Measurements from ENCODE around the gene NLRP7. TPM values are rescaled to one million over a fixed set of nuclear protein-coding genes. Genes with fewer than 3 reads are reported as not detected.
"Not testable (repeated sequence)": the region's sequence is repeated elsewhere in the genome, so short reads cannot be mapped to it uniquely, and the experiment has no call there.

The NLRP7 gene
- total and polyA plus RNA-seq, 2 of the 4 experiments (the other 2 are of a cell fraction), result not detected

DNA sequence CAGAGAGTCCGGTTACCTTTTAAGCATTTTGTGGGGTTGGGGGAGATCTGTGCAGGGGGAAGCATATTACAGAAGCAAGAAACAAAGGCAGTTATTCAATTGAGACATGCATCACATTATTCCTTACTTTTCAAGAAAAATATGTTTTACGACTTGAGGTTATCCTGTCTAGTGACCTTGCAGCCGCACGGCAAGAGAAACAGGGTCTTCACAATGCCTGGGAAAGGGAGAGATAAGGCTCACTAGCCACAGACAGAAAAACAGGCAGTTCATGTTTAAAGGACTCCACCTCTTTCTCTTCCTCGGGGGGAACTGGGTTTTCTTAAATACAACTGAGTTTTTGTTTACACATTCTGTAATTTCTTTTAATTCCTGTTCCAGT lies 41.9 kb downstream of the NLRP7 start:
- Histone ChIP-seq H2BK15ac (ENCODE audit: low read depth, low read length) (no peak overlapping the region), H4K91ac (ENCODE audit: insufficient read depth, low read depth, low read length) (no peak overlapping the region), H2BK120ac (ENCODE audit: low read depth, low read length) (no peak overlapping the region), H4K20me1 (ENCODE audit: insufficient read depth, low read length) (no peaks in the 10 kb centered on the region), H3K14ac (replicated peaks; ENCODE audit: low read depth, low read length) (no peak overlapping the region), H3K36me3 (ENCODE audit: control insufficient read depth, insufficient read depth, low read length) (no peaks in the 10 kb centered on the region), H3K9ac (ENCODE audit: low read depth, low read length) (no peak overlapping the region), H3K4me2 (ENCODE audit: low read depth, low read length) (no peak overlapping the region), H3K79me1 (ENCODE audit: low read depth in 1 of 2, low read length in 2 of 2) (no peaks in the 10 kb centered on the region), H2AFZ (replicated peaks; ENCODE audit: low read length, poor library complexity) (no peak overlapping the region), H3K4me3 (ENCODE audit: insufficient read depth, low read depth, low read length) (no peak overlapping the region), H3K27me3 (ENCODE audit: control insufficient read depth, insufficient read depth, low read length) (no peaks in the 10 kb centered on the region), H3K4ac (ENCODE audit: low read depth, low read length) (no peak overlapping the region), H3K9me3 (ENCODE audit: control insufficient read depth, insufficient read depth, low read length) (peaks cover 18% of the 10 kb centered on the region), H3K56ac (ENCODE audit: extremely low read depth, insufficient read depth, low read length) (no peak overlapping the region), H4K5ac (ENCODE audit: low read depth, low read length) (no peak overlapping the region), H3K23ac (ENCODE audit: low read depth, low read length) (no peak overlapping the region), H2BK20ac (ENCODE audit: low read depth, low read length) (no peak overlapping the region), H2AK5ac (ENCODE audit: low read depth, low read length) (no peak overlapping the region), H3K18ac (ENCODE audit: low read depth, low read length) (no peak overlapping the region), H3K27ac (ENCODE audit: insufficient read depth, low read length) (no peak overlapping the region), H2BK5ac (ENCODE audit: low read depth, low read length, poor library complexity, severe bottlenecking) (no peak overlapping the region), H3K4me1 (ENCODE audit: control insufficient read depth, insufficient read depth, low read length) (no peaks in the 10 kb centered on the region), H4K8ac (ENCODE audit: low read depth in 2 of 2, low read length in 2 of 2) (no peak overlapping the region), H2AK9ac (replicated peaks; ENCODE audit: low read depth, low read length, poor library complexity) (no peak overlapping the region), H3K9me1 (ENCODE audit: insufficient read depth, low read length) (no peaks in the 10 kb centered on the region)
- ATAC-seq (ENCODE audit: low read depth), result no peak
- no peak for TF ChIP-seq MAFK (IDR thresholded peaks at IDR 0.05; ENCODE audit: low read depth, low read length)
- TF ChIP-seq SMC3 (IDR thresholded peaks at IDR 0.05; ENCODE audit: low read depth, low read length), result no peak
- TF ChIP-seq RAD21 (IDR thresholded peaks at IDR 0.05; ENCODE audit: low read length), result no peak
- TF ChIP-seq RFX5 (IDR thresholded peaks at IDR 0.05; ENCODE audit: low read depth, low read length), result no peak
- no peak for TF ChIP-seq MXI1 (IDR thresholded peaks at IDR 0.05; ENCODE audit: borderline replicate concordance, low read depth, low read length)
- TF ChIP-seq CHD1 (IDR thresholded peaks at IDR 0.05; ENCODE audit: low read depth, low read length), result no peak
- TF ChIP-seq POLR2A (IDR thresholded peaks at IDR 0.05; ENCODE audit: low read depth, low read length), result no peak
- TF ChIP-seq BHLHE40 (IDR thresholded peaks at IDR 0.05; ENCODE audit: low read depth, low read length), result no peak
- TF ChIP-seq FOS (IDR thresholded peaks at IDR 0.05; ENCODE audit: low read depth, low read length), result no peak
- CTCF ChIA-PET, result no interaction called here
- no peak for DNase-seq
- intact Hi-C loops (cut with micrococcal nuclease), result no loop called here
- BruUV-seq (replicated peaks), result no TSS peak
- in situ Hi-C loops (cut with MboI; ENCODE audit: low sequenced_read_pairs), result no loop called here
- POLR2A ChIA-PET (ENCODE audit: unreplicated experiment), result no interaction called here
- WGBS, 2 experiments (ENCODE audit: extremely low coverage in 2 of 2, insufficient read length in 1 of 2), result no CpG with 5 or more reads among the region's 5 CpGs
- dilution Hi-C loops (cut with HindIII; ENCODE audit: low sequenced_read_pairs, unreplicated experiment), result no loop called here

DNA sequence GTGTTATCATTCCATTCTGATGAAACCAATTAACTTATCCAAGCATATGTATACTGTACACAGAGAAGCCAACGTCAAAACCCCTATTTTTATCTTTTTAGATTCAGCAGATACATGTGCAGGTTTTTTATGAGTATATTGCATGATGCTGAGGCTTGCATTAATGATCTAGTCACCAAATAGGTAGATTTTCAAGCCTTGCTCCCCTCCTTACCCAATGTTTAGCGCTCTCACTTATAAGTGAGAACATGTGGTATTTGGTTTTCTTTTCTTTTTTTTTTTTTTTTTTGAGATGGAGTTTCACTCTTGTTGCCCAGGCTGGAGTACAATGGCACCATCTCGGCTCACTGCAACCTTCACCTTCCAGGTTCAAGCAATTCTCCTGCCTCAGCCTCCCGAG lies 43.1 kb downstream of the NLRP7 start:
- H4K20me1 ChIP-seq (ENCODE audit: insufficient read depth, low read length); H3K27me3 ChIP-seq (ENCODE audit: control insufficient read depth, insufficient read depth, low read length); H3K56ac ChIP-seq (ENCODE audit: extremely low read depth, insufficient read depth, low read length); dilution Hi-C loops (cut with HindIII; ENCODE audit: low sequenced_read_pairs, unreplicated experiment); CTCF ChIA-PET; H3K18ac ChIP-seq (ENCODE audit: low read depth, low read length); H2BK5ac ChIP-seq (ENCODE audit: low read depth, low read length, poor library complexity, severe bottlenecking); BruUV-seq (replicated peaks); DNase-seq; H2BK15ac ChIP-seq (ENCODE audit: low read depth, low read length); H3K4me2 ChIP-seq (ENCODE audit: low read depth, low read length); H2AFZ ChIP-seq (replicated peaks; ENCODE audit: low read length, poor library complexity); H2AK9ac ChIP-seq (replicated peaks; ENCODE audit: low read depth, low read length, poor library complexity); H3K9me1 ChIP-seq (ENCODE audit: insufficient read depth, low read length); H3K14ac ChIP-seq (replicated peaks; ENCODE audit: low read depth, low read length); H4K8ac ChIP-seq (ENCODE audit: low read depth in 2 of 2, low read length in 2 of 2); H3K36me3 ChIP-seq (ENCODE audit: control insufficient read depth, insufficient read depth, low read length); H3K9ac ChIP-seq (ENCODE audit: low read depth, low read length); H4K5ac ChIP-seq (ENCODE audit: low read depth, low read length); H2BK120ac ChIP-seq (ENCODE audit: low read depth, low read length); H2BK20ac ChIP-seq (ENCODE audit: low read depth, low read length); H3K4me3 ChIP-seq (ENCODE audit: insufficient read depth, low read depth, low read length); H3K4ac ChIP-seq (ENCODE audit: low read depth, low read length); H3K27ac ChIP-seq (ENCODE audit: insufficient read depth, low read length); H4K91ac ChIP-seq (ENCODE audit: insufficient read depth, low read depth, low read length); H3K79me1 ChIP-seq (ENCODE audit: low read depth in 1 of 2, low read length in 2 of 2); ATAC-seq (ENCODE audit: low read depth); H3K23ac ChIP-seq (ENCODE audit: low read depth, low read length); H2AK5ac ChIP-seq (ENCODE audit: low read depth, low read length); intact Hi-C loops (cut with micrococcal nuclease); in situ Hi-C loops (cut with MboI; ENCODE audit: low sequenced_read_pairs); H3K4me1 ChIP-seq (ENCODE audit: control insufficient read depth, insufficient read depth, low read length): not testable (repeated sequence)
- no CpG with 5 or more reads among the region's 4 CpGs for WGBS, 2 experiments (ENCODE audit: extremely low coverage in 2 of 2, insufficient read length in 1 of 2)
- POLR2A ChIA-PET (ENCODE audit: unreplicated experiment), result interaction anchor here (0.6 kb wide), 1 partner anchor 31 kb away, joined by 3 read pairs; no protein-coding TSS in a partner anchor
- peaks cover 18% of the 10 kb centered on the region for H3K9me3 ChIP-seq (ENCODE audit: control insufficient read depth, insufficient read depth, low read length)

Measured in IMR-90 (cell line).